AG10803 (cell line): ENCODE measurements around the gene ACTL7B.
"Not testable (repeated sequence)": the region's sequence is repeated elsewhere in the genome, so short reads cannot be mapped to it uniquely, and the experiment has no call there.

ENCODE experiments used
- DNase-seq: peaks from one replicate; pipeline ENCODE4 v3.0.0; 2010; ENCODE audit warnings: low read depth
- H3K4me3 ChIP-seq: 2 replicates; pipeline ENCODE4 v1.5.1; 2011; ENCODE audit warnings: mild to moderate bottlenecking, low read length, control low read depth
- CTCF ChIP-seq: conservative IDR thresholded peaks from 2 replicates; pipeline ENCODE4 v1.5.1; 2011; ENCODE audit warnings: mild to moderate bottlenecking, low read length, control low read depth, inconsistent platforms

ACTL7B gene

GRCh38 chr9:108894225-108894997, 38.6 kb upstream of the ACTL7B start:
- DNase-seq = no peak
- TF ChIP-seq CTCF = no peak
- H3K4me3 ChIP-seq = no peak overlapping the region

- H3K4me3 ChIP-seq = no peak overlapping the region
- DNase-seq = peak; percentile 37
- TF ChIP-seq CTCF = peak; percentile 42
Measured at GRCh38 chr9:108889649-108890067, 33.9 kb upstream of the ACTL7B start.

GRCh38 chr9:108886594-108887271, 30.9 kb upstream of the ACTL7B start:
- not testable (repeated sequence) for DNase-seq

GRCh38 chr9:108885643-108886348, 30.0 kb upstream of the ACTL7B start:
- peak; percentile 51 for DNase-seq
- no peak for TF ChIP-seq CTCF
- H3K4me3 ChIP-seq = no peak overlapping the region

More at GRCh38 chr9:108886594-108887271, 30.9 kb upstream of the ACTL7B start:
- not testable (repeated sequence) for H3K4me3 ChIP-seq

GRCh38 chr9:108884701-108885100, 28.9 kb upstream of the ACTL7B start:
- no peak for DNase-seq
- no peak for TF ChIP-seq CTCF
- H3K4me3 ChIP-seq = no peak overlapping the region

GRCh38 chr9:108883085-108883484, 27.3 kb upstream of the ACTL7B start:
- H3K4me3 ChIP-seq = no peak overlapping the region
- DNase-seq = no peak
- TF ChIP-seq CTCF = no peak

- no peak for TF ChIP-seq CTCF
- no peak for DNase-seq
- no peak overlapping the region for H3K4me3 ChIP-seq
Measured at GRCh38 chr9:108882052-108882888, 26.5 kb upstream of the ACTL7B start.
